Central memory CD4-positive, alpha-beta T cell (primary cell): Measurements from ENCODE around the gene FOXO1.

Experiments used
- DNase-seq: peaks from one replicate; pipeline ENCODE4 v3.0.0; 2022

The FOXO1 gene

GRCh38 chr13:40572961-40573360, 93.5 kb downstream of the FOXO1 start:
- DNase-seq: no peak

GRCh38 chr13:40571338-40571963, 95.0 kb downstream of the FOXO1 start:
- no peak for DNase-seq

DNA sequence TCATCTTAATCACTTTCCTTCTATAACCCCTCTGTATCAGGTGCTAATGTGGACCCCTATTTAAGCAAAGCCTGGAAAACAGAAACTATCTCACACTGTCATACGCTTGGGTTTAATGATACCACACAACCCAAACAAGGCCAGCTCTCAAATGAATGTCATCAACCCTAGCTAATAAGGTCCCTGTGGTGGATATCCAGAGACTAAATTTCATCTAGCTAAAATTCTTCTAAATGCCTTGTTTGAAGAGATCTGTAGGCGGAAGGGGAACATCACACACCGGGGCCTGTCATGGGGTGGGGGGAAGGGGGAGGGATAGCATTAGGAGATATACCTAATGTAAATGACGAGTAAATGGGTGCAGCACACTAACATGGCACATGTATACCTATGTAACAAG, 95.5 kb downstream of the FOXO1 start:
- no peak for DNase-seq

DNA sequence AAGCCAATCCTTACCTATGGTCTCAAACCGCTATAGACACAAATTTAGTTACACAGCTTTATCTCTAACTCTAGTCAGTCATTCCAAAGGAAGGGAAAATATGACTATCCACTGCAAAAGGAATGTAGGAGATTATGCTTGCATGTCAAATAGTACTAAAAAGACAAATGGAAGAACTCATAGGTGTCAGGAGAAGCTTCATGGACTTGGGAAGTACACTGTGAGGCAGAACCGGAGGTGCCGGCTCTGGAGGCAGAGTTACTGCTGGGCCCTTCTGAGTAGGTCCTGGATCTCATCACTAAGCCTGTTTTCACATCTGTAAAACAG, 97.5 kb downstream of the FOXO1 start:
- no peak for DNase-seq

DNA sequence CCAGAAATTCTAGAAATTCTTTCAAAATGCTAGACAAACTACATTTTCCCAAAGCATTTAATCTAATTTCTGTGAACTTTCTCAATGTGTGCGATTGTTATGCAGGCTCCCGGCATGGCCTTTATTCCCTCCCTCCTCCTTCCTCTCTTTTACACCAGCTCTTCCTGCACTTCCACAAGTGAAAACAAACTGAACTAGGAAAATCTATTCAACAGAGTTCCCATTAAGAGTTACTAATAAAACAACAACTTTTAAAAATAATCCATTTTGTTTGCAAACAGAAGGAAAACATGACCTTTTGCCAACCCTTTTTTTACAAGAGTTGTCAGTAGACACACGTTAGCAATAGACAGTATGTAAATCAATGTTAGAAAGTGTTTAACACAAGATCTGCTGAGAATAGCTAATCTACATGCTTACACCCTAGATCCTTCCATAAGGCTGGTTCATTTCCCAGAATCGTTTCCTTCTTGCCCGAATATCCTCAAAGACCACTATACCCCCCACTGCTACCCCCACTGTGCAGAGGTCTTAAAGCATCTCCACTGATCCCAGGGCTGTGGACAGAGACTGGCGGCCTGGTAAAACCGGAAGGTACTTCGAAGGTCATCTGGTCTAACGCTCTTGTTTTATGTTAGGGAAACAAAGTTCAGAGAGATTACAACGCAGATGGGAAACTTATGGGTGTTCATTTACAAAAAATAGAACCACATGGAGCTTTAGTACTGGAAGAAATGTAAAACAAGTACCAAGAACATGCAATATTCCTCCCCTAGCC, 98.0 kb downstream of the FOXO1 start:
- no peak for DNase-seq

- no peak for DNase-seq
Observed at GRCh38 chr13:40566811-40567210, 99.6 kb downstream of the FOXO1 start.

- no peak for DNase-seq
Observed at GRCh38 chr13:40565282-40566148, 100.9 kb downstream of the FOXO1 start.

GRCh38 chr13:40564342-40565001, 102.0 kb downstream of the FOXO1 start:
- DNase-seq: no peak

DNA sequence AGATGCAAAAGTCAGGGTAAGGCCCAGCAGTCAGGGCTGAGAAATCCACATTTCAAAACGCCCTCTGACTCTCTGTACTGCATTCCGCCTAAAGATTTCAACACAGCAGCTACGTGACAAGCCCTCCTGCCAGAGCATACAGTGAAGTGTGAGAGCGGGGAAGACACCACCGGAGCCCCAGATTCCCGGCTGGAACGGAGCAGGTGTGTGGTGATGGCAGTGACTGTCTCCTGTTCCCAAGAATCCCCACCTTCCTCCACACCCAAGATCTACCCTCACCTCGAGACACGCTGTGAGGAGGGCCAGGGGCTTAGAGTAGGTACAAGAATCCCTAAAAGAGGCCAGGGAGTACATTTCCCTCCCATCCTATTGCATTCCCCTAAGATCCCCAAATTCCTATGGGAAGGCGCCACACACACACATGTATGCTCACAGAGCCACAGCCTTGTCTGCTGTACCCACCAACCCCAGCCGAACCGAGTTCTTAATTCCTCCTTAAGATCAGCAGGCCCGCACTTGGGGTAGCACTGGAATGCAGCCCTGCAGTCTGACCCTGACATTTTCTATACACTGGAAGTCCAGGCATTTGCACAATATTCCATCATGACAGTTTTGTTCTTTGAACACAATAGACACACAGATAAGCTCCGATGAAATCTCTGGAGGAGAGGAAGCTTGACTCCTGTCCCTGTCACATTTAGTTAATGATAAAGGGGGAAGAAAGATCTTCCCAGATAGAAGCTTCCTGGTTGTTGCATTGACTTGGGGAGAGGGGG, 102.9 kb downstream of the FOXO1 start:
- no peak for DNase-seq

GRCh38 chr13:40562975-40563349, 103.5 kb downstream of the FOXO1 start:
- DNase-seq: no peak

DNA sequence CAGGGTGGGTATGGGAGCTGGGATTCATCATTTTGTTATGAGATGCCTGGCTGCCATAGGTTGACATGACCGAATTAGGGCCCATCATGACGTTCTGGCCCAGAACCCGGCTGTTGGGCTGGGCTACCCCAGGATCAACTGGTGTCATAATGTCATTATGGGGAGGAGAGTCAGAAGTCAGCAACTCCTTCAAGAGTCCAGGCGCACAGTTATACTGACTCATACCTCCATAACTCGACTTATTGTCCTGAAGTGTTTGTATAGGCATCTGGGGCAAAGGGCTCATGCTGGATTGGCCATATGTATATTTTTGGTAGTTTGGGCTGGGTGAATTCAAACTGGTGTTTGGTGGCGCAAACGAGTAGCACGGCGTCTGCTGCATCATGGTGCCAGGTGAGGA, 106.5 kb downstream of the FOXO1 start:
- DNase-seq: no peak

DNA sequence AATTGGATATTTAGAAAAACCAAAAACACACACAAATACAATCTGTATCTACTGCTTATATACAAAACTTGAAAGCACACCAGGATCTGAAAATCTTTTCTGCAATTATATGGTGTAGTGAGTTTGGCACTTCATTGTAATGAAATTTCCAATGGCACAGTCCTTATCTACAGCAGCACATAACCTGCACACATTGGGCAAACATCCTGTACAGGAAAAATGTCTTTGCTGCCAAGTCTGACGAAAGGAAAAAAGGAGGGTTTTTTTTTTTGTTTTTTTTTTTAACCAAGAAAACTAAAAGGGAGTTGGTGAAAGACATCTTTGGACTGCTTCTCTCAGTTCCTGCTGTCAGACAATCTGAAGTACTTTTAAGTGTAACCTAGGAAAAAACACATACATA, 107.8 kb downstream of the FOXO1 start:
- no peak for DNase-seq

- no peak for DNase-seq
Observed at GRCh38 chr13:40556453-40556852, 110.0 kb downstream of the FOXO1 start.

DNA sequence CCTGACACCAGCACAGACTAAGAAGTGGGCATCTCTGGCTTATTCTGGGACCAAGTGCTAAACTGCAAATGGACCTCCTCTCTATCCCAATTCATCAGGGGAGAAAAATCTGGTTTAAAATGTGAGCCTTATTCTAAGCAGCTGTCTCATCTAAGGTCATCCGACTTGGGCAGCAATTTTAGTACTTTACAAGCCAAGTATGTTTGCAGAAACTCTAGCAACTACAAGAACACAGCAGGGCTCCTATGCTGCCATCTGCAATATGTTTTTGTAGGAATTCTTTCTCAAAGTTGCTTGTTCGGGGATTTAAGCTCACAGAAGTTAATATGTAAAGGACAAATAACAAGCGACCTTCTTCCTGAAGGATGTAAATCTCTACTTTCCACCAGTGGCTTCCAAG, 113.1 kb downstream of the FOXO1 start:
- DNase-seq: no peak

- no peak for DNase-seq
Observed at GRCh38 chr13:40552895-40553294, 113.5 kb downstream of the FOXO1 start.

- no peak for DNase-seq
Observed at GRCh38 chr13:40550130-40550529, 116.3 kb downstream of the FOXO1 start.

GRCh38 chr13:40549500-40550094, 116.8 kb downstream of the FOXO1 start:
- DNase-seq: no peak

- no peak for DNase-seq
Observed at GRCh38 chr13:40547591-40548315, 118.7 kb downstream of the FOXO1 start.

- DNase-seq: no peak
Observed at GRCh38 chr13:40546047-40546446, 120.4 kb downstream of the FOXO1 start.

GRCh38 chr13:40540328-40541044, 126.0 kb downstream of the FOXO1 start:
- DNase-seq: no peak
